Measurements from ENCODE around the gene P2RX6. TPM values are rescaled to one million over a fixed set of nuclear protein-coding genes. Genes with fewer than 3 reads are reported as not detected.

The P2RX6 gene
- total and polyA plus RNA-seq, 9 of the 15 experiments (the other 6 are each of a cell fraction or from before 2014, with no cell fraction given), result 0.01 to 3.9 (median 1.5) TPM; not detected in 1

GRCh38 chr22:20980938-20981722, 33.8 kb upstream of the P2RX6 start (continued):
- no peak for TF ChIP-seq ZNF431 (CRISPR knock-in tag; IDR thresholded peaks at IDR 0.05)
- TF ChIP-seq ZEB2 (IDR thresholded peaks at IDR 0.05), result no peak
- no peak for TF ChIP-seq ELF1 (tag; IDR thresholded peaks at IDR 0.05)
- TF ChIP-seq JUND (IDR thresholded peaks at IDR 0.05; ENCODE audit: borderline replicate concordance, low read depth, low read length), result no peak
- no peak for TF ChIP-seq JUND (tag; IDR thresholded peaks at IDR 0.05; ENCODE audit: borderline replicate concordance, low read depth, low read length)
- no peak for TF ChIP-seq ZSCAN32 (CRISPR knock-in tag; IDR thresholded peaks at IDR 0.05)
- no peak for TF ChIP-seq ZNF695 (CRISPR knock-in tag; IDR thresholded peaks at IDR 0.05)
- TF ChIP-seq CBFA2T2 (conservative IDR thresholded peaks at IDR 0.05), result no peak
- no peak for TF ChIP-seq ZNF224 (CRISPR knock-in tag; IDR thresholded peaks at IDR 0.05)
- 0 out of 2 replicates have a peak, but pooled peaks have one; percentile 19 for TF ChIP-seq HOMEZ (CRISPR knock-in tag; IDR thresholded peaks at IDR 0.05)

Measured in K562 (cell line).